Measurements from ENCODE around the gene ALG1.
"Not testable (repeated sequence)": the region's sequence is repeated elsewhere in the genome, so short reads cannot be mapped to it uniquely, and the experiment has no call there.

ALG1 gene

DNA sequence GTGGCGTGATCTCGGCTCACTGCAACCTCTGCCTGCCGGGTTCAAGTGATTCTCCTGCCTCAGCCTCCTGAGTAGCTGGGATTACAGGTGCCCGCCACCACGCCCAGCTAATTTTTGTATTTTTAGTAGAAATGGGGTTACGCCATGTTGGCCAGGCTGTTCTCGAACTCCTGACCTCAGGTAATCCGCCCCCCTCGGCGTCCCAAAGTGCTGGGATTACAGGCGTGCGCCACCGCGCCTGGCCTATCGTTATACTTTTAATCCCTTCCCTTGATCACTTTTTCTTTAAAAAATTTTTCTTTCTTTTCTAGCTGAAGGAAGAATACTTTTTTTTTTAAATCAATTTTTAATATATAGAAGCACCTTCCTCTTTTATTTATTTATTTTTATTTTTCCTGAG lies 2.1 kb downstream of the ALG1 start:
- not testable (repeated sequence) for DNase-seq

- DNase-seq, result no peak
These were observed 4.0 kb downstream of the ALG1 start for GRCh38 chr16:5075637-5076036.

DNA sequence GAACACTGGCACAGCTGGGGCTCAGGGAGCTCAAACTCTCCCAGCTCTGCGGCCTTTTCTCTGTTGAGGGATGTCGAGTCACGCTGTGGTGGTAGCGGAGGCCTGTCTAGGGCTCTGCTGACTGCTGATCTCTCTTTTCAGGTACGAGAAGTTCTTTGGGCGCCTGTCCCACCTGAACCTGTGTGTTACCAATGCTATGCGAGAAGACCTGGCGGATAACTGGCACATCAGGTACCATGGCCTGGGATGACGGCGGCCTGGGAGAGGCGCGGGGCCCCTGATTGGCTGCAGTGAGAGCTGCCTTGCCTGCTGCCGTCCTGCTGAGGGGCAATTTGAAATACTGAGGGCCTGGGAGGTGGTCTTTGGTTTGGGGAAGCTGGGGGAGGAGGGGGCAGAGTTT lies 5.7 kb downstream of the ALG1 start:
- no peak for DNase-seq

DNA sequence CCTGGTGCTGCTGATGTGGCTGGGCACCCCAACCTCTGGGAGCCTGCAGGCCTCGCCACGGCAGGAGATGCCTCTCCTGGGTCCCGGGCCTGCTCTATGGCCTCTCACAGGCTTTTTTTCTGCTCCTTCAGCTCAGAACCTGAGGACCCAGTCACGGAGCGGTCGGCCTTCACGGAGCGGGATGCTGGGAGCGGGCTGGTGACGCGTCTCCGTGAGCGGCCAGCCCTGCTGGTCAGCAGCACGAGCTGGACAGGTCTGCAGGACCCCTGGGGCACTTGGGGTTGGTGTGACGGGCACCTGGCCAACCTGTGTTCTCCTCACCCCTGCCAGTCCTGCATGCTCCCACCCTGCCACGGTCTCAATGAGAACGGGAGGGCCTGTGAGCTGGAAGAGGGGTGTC lies 7.0 kb downstream of the ALG1 start:
- no peak for DNase-seq

- DNase-seq, result not testable (repeated sequence)
These were observed 8.8 kb downstream of the ALG1 start for GRCh38 chr16:5080461-5080860.

GRCh38 chr16:5080996-5081395 lies 9.4 kb downstream of the ALG1 start:
- DNase-seq, result not testable (repeated sequence)

DNA sequence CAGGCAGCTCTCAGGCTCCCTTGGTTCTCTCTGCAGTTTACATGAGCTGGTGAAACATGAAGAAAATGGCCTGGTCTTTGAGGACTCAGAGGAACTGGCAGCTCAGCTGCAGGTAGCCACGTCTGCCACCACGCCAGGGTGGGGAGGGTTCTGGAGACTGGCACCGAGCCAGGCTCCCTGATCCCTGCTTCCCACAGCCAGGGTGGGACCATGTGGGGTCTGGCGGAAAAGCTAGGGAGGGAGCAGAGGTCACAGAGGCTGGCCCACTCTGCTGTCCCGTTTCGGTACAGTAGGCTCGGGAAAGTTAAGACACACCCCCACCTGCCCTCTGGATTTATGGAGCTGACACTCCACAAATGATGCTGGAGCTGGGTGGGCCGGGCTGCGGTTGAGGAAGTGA lies 12.0 kb downstream of the ALG1 start:
- not testable (repeated sequence) for DNase-seq

- not testable (repeated sequence) for DNase-seq
These were observed 12.6 kb downstream of the ALG1 start for GRCh38 chr16:5084099-5084731.

- DNase-seq, result peak; percentile 58 to 74 (median 63)
These were observed 13.2 kb downstream of the ALG1 start for GRCh38 chr16:5084802-5085201.

DNA sequence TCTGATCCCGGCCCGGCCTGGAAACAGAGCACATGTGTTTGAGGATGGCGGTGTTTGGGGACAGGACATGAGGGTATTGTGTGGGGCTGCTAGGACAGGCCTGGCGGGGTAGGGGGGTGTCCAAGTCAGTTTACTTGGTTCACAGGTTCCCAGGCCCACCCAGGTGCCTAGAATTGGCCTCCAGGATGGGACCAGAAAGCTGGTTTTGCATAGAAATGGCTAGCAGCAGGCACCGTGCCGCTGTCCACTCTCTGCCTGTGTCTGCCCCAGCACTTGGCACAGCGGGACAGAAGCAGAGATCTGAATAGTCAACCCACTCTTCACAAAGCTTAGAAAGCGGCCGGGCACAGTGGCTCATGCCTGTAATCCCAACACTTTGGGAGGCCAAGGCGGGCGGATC lies 14.1 kb downstream of the ALG1 start:
- DNase-seq, result not testable (repeated sequence)

DNA sequence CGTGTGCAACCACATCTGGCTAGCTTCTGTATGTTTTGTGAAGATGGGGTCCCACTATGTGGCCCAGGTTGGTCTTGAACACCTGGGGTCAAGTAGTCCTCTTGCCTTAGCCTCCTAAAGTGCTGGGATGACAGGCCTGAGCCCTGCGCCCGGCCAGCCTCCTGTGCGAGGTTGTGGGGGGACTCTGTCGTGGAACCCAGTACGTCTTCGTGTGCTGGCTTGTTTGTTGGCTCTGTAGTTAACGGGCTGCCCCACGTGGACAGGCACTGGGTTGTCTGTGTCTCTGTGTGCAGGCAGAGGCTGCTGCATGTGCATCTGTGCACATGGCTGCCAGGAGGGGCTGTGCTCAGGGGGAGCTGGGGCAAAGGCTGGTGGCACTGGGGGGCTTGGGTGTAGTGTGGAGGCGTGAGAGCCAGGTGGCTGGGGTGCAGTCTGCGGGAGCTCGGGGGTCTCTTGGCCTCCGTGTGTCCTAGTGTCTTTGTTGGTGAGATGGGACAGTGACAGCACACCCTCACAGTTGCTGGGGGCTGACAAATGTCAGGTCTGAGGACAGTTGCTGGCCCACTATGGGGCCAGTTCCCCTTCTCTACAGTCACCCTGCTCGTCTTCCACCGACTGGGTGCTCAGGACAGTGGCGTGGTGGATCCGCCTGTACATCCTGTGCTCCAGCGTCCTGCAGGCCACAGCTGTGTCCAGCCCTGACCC lies 16.6 kb downstream of the ALG1 start:
- not testable (repeated sequence) for DNase-seq

DNA sequence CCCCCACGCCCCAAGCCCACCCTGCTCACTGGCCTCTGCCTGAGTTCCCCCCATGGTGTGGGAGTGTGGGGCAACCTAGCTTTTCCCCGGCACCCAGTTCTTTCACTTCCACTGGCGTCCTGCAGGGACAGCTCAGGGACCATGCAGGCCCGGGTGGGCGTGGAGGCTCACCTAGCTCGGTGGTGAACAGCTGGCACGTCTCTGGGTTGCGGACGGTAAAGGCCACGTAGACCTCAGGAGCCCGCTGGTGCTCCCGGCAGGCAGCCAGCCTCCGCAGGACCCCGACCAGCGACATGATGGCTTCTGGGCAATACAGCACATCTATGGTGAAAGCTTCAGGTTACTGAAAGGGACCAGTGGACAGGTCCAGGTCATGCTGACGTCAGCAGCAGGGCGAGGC lies 17.3 kb downstream of the ALG1 start:
- DNase-seq, result not testable (repeated sequence)

- not testable (repeated sequence) for DNase-seq
These were observed 18.4 kb downstream of the ALG1 start for GRCh38 chr16:5089911-5090555.

DNA sequence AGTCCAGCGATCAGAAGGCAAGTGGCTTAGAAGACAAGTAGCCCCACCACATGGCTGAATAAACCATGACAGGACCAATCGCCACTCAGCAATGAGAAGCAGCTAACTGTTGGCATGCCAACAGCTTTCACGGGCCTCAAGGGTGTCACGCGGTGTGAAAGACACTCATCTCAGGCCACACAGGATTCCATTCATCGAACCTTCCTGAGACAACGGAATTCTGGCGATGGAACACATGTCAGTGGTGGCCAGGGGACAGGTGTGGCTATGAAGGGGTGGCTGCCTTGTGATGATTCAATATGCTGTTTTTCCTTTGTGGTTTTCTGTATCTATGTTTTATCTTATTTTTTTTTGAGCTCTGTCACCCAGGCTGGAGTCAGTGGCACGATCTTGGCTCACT lies 18.9 kb downstream of the ALG1 start:
- DNase-seq, result not testable (repeated sequence)

DNA sequence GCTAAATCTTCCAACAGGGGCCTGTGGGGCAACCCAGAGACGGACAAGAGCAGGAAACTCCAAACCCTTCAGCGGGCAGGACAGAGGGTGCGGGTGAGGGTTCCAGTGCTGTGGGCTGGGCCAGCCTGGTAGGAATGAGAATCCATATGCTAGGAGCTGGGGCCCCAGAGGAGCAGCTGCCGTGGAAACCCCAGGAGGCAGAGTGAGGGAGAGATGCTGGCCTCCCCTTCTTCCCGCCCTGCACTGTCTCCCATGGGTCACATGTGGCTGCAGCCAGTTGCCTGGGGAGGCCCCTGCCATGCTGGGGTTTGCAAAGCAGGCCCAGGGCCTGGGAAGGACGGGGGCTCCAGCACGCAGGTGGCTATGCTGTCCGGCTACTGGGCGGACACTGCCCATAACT lies 21.4 kb downstream of the ALG1 start:
- not testable (repeated sequence) for DNase-seq

DNA sequence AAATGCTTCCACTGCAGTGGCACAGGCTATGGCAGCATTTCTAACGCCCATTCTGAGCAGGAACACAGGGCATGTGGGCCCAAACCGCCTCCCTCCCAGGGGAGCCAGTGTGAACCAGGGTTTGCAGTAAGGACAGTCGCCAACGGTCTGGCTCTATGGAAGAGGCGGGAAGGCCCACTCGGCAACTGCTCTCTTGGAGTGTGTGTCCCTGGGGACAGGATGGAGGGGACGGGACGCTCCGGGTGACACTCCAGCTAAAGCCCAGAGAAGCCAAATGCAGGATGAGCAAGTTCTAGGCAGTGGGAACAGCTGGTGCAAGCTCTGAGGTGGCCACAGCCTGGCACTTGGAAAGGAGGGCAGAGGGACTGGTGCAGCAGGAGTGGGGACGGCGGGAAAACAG lies 22.1 kb downstream of the ALG1 start:
- DNase-seq, result not testable (repeated sequence)

GRCh38 chr16:5095145-5095830 lies 23.6 kb downstream of the ALG1 start:
- not testable (repeated sequence) for DNase-seq

GRCh38 chr16:5096437-5097060 lies 24.9 kb downstream of the ALG1 start:
- not testable (repeated sequence) for DNase-seq

DNA sequence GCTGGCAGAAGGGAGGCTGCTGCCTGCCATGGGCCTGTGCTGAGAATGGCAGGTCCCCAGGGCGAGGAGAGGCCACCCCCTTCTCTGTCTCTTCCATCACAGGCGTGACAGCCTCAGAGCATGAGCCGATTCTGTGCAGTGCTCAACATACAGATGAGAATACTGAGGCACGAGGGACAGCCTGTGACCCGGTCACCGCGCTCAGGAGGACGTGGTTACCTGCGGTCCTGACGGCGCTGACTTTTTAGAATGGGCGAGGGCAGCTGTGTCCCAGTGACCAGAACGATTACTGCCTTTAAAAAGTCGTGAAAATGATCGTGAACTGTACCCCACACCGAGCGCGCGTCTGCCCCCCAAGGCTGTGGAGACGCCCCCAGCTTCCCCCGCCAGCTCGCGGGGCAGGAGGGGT lies 25.4 kb downstream of the ALG1 start:
- DNase-seq, result peak; percentile 15 to 42 (median 25)

GRCh38 chr16:5097470-5098220 lies 26.0 kb downstream of the ALG1 start, which contains the start of gene EEF2KMT:
EEF2KMT (minus strand) TSS chr16:5097795; CDS start chr16:5097739, 56 bp downstream.
- peak; percentile 98 to 99 (median 99) for DNase-seq
